Measurements from ENCODE around the gene SLC22A3. TPM values are rescaled to one million over a fixed set of nuclear protein-coding genes. Genes with fewer than 3 reads are reported as not detected.

SLC22A3 gene
- total RNA-seq, 1 donor from 2014 or later, result 1.7 TPM

- TF ChIP-seq, protein P1, sequence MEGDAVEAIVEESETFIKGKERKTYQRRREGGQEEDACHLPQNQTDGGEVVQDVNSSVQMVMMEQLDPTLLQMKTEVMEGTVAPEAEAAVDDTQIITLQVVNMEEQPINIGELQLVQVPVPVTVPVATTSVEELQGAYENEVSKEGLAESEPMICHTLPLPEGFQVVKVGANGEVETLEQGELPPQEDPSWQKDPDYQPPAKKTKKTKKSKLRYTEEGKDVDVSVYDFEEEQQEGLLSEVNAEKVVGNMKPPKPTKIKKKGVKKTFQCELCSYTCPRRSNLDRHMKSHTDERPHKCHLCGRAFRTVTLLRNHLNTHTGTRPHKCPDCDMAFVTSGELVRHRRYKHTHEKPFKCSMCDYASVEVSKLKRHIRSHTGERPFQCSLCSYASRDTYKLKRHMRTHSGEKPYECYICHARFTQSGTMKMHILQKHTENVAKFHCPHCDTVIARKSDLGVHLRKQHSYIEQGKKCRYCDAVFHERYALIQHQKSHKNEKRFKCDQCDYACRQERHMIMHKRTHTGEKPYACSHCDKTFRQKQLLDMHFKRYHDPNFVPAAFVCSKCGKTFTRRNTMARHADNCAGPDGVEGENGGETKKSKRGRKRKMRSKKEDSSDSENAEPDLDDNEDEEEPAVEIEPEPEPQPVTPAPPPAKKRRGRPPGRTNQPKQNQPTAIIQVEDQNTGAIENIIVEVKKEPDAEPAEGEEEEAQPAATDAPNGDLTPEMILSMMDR (IDR thresholded peaks at IDR 0.05; ENCODE audit: unreplicated experiment), result no peak
- no peaks in the 10 kb centered on the region for H3K27me3 Mint-ChIP-seq
These were observed 79.9 kb downstream of the SLC22A3 start for GRCh38 chr6:160428069-160428430.

DNA sequence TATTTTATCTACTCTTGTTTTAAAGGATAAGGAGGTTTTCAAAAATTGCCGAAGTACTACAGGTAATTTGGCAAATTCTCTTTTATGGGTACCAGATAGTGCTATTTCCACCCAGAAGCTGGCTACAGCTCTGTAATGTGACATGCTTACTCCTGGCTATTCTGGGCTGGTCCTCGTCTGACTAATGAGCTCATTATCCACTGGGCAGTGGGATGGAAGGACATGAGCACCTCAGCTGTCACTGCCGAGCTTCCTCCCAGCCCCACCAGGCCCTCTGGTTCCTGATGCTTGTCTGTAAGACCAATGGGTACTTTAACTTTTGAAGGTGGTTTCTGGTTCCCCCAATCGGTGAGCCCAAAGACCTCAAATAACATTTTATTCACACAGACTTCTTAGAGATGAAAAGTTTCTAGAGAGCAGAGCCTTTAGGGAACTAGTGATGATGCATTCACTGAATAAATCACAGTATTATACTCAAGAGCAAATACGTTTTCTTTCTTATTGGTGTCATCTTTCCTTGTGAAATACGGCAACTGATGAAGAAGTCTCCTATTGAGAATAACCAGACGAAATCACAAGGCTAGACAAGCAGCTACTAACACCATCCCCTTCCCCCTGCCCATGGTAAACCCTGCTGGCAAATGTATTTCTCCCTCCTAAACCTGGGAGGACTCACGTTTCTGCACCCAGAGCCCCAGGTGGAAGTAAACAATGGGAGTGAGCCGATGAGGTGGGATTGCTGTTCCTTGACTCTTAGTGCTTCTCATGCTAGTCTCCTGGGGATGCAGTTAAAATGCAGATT is 80.8 kb downstream of the SLC22A3 start:
- Mint-ChIP-seq H3K36me3 (ENCODE audit: insufficient read depth) (no peaks in the 10 kb centered on the region), H3K4me3 (ENCODE audit: low read depth) (no peak overlapping the region), H3K9me3 (ENCODE audit: low read depth) (no peaks in the 10 kb centered on the region), H3K27me3 (no peaks in the 10 kb centered on the region), H3K4me1 (ENCODE audit: low read depth) (no peaks in the 10 kb centered on the region), H3K27ac (no peak overlapping the region)
- DNase-seq (ENCODE audit: low spot score, unreplicated experiment), result no peak
- TF ChIP-seq, protein P1 (IDR thresholded peaks at IDR 0.05; ENCODE audit: unreplicated experiment), result no peak

More at GRCh38 chr6:160428069-160428430, 79.9 kb downstream of the SLC22A3 start:
- DNase-seq (ENCODE audit: low spot score, unreplicated experiment), result no peak
- Mint-ChIP-seq H3K27ac (no peak overlapping the region), H3K36me3 (ENCODE audit: insufficient read depth) (no peaks in the 10 kb centered on the region), H3K4me3 (ENCODE audit: low read depth) (no peak overlapping the region), H3K4me1 (ENCODE audit: low read depth) (no peaks in the 10 kb centered on the region), H3K9me3 (ENCODE audit: low read depth) (no peaks in the 10 kb centered on the region)

GRCh38 chr6:160429620-160429895 is 81.4 kb downstream of the SLC22A3 start:
- Mint-ChIP-seq H3K27me3 (no peaks in the 10 kb centered on the region), H3K36me3 (ENCODE audit: insufficient read depth) (no peaks in the 10 kb centered on the region), H3K4me3 (ENCODE audit: low read depth) (no peak overlapping the region), H3K4me1 (ENCODE audit: low read depth) (no peaks in the 10 kb centered on the region), H3K27ac (no peak overlapping the region), H3K9me3 (ENCODE audit: low read depth) (no peaks in the 10 kb centered on the region)
- TF ChIP-seq, protein P1 (IDR thresholded peaks at IDR 0.05; ENCODE audit: unreplicated experiment), result no peak
- no peak for DNase-seq (ENCODE audit: low spot score, unreplicated experiment)

GRCh38 chr6:160430203-160430602 is 82.0 kb downstream of the SLC22A3 start:
- H3K27ac Mint-ChIP-seq, result no peak overlapping the region
- no peaks in the 10 kb centered on the region for H3K27me3 Mint-ChIP-seq
- DNase-seq (ENCODE audit: low spot score, unreplicated experiment), result no peak
- TF ChIP-seq, protein P1 (IDR thresholded peaks at IDR 0.05; ENCODE audit: unreplicated experiment), result no peak
- no peaks in the 10 kb centered on the region for H3K36me3 Mint-ChIP-seq (ENCODE audit: insufficient read depth)
- no peak overlapping the region for H3K4me3 Mint-ChIP-seq (ENCODE audit: low read depth)
- no peaks in the 10 kb centered on the region for H3K4me1 Mint-ChIP-seq (ENCODE audit: low read depth)
- no peaks in the 10 kb centered on the region for H3K9me3 Mint-ChIP-seq (ENCODE audit: low read depth)

- Mint-ChIP-seq H3K4me3 (ENCODE audit: low read depth) (no peak overlapping the region), H3K36me3 (ENCODE audit: insufficient read depth) (no peaks in the 10 kb centered on the region), H3K4me1 (ENCODE audit: low read depth) (no peaks in the 10 kb centered on the region), H3K9me3 (ENCODE audit: low read depth) (no peaks in the 10 kb centered on the region), H3K27me3 (no peaks in the 10 kb centered on the region), H3K27ac (no peak overlapping the region)
- TF ChIP-seq, protein P1 (IDR thresholded peaks at IDR 0.05; ENCODE audit: unreplicated experiment), result no peak
- no peak for DNase-seq (ENCODE audit: low spot score, unreplicated experiment)
These were observed 82.6 kb downstream of the SLC22A3 start for GRCh38 chr6:160430751-160431150.

Data from progenitor cell of endocrine pancreas (in vitro differentiated cells).